IMR-90 (cell line): ENCODE measurements around the gene ARHGEF7. TPM values are rescaled to one million over a fixed set of nuclear protein-coding genes. Genes with fewer than 3 reads are reported as not detected.

Experiments used
- ATAC-seq: fragments of 200-7000 bp; cut with Tn5 transposase; 2 replicates; pipeline ENCODE4 v1.9.1; 2020; ENCODE audit warnings: low read depth, mild to moderate bottlenecking, moderate library complexity
- BruUV-seq: library from RNA; stranded (reverse); fragments of 400-500 nt; replicated peaks from 2 replicates; lab custom pipeline; 2021; lab: Mats Ljungman, UMichigan
- CTCF ChIA-PET: fragments of 300-600 bp; formaldehyde crosslinking; extraction: SDS; loops from one replicate; lab custom pipeline; 2021; ENCODE audit warnings: antibody characterized with exemption; lab: Yijun Ruan, JAX
- POLR2A ChIA-PET: fragments of 300-600 bp; sonication (Branson Sonifier 250); formaldehyde crosslinking; loops from one replicate; lab custom pipeline; 2022; ENCODE audit warnings: antibody characterized with exemption; ENCODE audit not compliant: unreplicated experiment; lab: Charles Lee
- DNase-seq: peaks from one replicate; pipeline ENCODE4 v3.0.0; 2013
- H2AFZ ChIP-seq: replicated peaks from 2 replicates; pipeline ENCODE3; 2013; ENCODE audit warnings: low read length, mild to moderate bottlenecking; ENCODE audit not compliant: poor library complexity
- H2AK5ac ChIP-seq: 2 replicates; pipeline ENCODE4 v1.6.1; 2013; ENCODE audit warnings: low read depth, low read length, inconsistent platforms
- H2AK9ac ChIP-seq: replicated peaks from 2 replicates; pipeline ENCODE3; 2013; ENCODE audit warnings: mild to moderate bottlenecking, low read depth, low read length, moderate library complexity; ENCODE audit not compliant: poor library complexity
- H2BK120ac ChIP-seq: 2 replicates; pipeline ENCODE4 v1.6.1; 2013; ENCODE audit warnings: low read depth, low read length, inconsistent platforms
- H2BK15ac ChIP-seq: 3 replicates; pipeline ENCODE4 v1.6.1; 2013; ENCODE audit warnings: low read depth, low read length, inconsistent platforms
- H2BK20ac ChIP-seq: 2 replicates; pipeline ENCODE4 v1.6.1; 2013; ENCODE audit warnings: low read depth, mild to moderate bottlenecking, inconsistent platforms, low read length, moderate library complexity
- H2BK5ac ChIP-seq: 2 replicates; pipeline ENCODE4 v1.6.1; 2013; ENCODE audit warnings: mild to moderate bottlenecking, low read depth, low read length, inconsistent platforms; ENCODE audit not compliant: poor library complexity, severe bottlenecking
- H3K14ac ChIP-seq: replicated peaks from 2 replicates; pipeline ENCODE4 v1.6.1; 2013; ENCODE audit warnings: low read depth, low read length, inconsistent platforms
- H3K18ac ChIP-seq: 2 replicates; pipeline ENCODE4 v1.6.1; 2013; ENCODE audit warnings: low read depth, low read length, control low read depth
- H3K23ac ChIP-seq: 2 replicates; pipeline ENCODE4 v1.6.1; 2013; ENCODE audit warnings: low read depth, low read length, inconsistent platforms
- H3K27ac ChIP-seq: 2 replicates; pipeline ENCODE4 v1.5.1; 2013; ENCODE audit warnings: mild to moderate bottlenecking, control low read depth, low read length; ENCODE audit not compliant: insufficient read depth
- H3K27me3 ChIP-seq: 2 replicates; pipeline ENCODE4 v1.6.1; 2013; ENCODE audit warnings: low read length; ENCODE audit not compliant: control insufficient read depth, insufficient read depth
- H3K36me3 ChIP-seq: 2 replicates; pipeline ENCODE4 v1.6.1; 2013; ENCODE audit warnings: low read length, mixed read lengths; ENCODE audit not compliant: control insufficient read depth, insufficient read depth
- H3K4ac ChIP-seq: 2 replicates; pipeline ENCODE4 v1.6.1; 2013; ENCODE audit warnings: low read depth, low read length, inconsistent platforms
- H3K4me1 ChIP-seq: 2 replicates; pipeline ENCODE4 v1.6.1; 2013; ENCODE audit warnings: low read length, mixed read lengths; ENCODE audit not compliant: control insufficient read depth, insufficient read depth
- H3K4me2 ChIP-seq: 2 replicates; pipeline ENCODE4 v1.6.1; 2013; ENCODE audit warnings: low read depth, mild to moderate bottlenecking, control low read depth, low read length, moderate library complexity
- H3K4me3 ChIP-seq: 2 replicates; pipeline ENCODE4 v1.5.1; 2013; ENCODE audit warnings: low read depth, mild to moderate bottlenecking, control low read depth, low read length, moderate library complexity; ENCODE audit not compliant: insufficient read depth
- H3K56ac ChIP-seq: 2 replicates; pipeline ENCODE4 v1.6.1; 2013; ENCODE audit warnings: low read length, inconsistent platforms; ENCODE audit not compliant: insufficient read depth; ENCODE audit errors: extremely low read depth
- H3K79me1 ChIP-seq, 2 experiments: 2 replicates each; pipeline ENCODE4 v1.6.1; 2013; ENCODE audit warnings: low read length in 2 of 2, inconsistent platforms in 1 of 2, low read depth in 1 of 2
- H3K9ac ChIP-seq: 2 replicates; pipeline ENCODE4 v1.6.1; 2013; ENCODE audit warnings: low read depth, low read length, control low read depth
- H3K9me1 ChIP-seq: 2 replicates; pipeline ENCODE4 v1.6.1; 2013; ENCODE audit warnings: low read length, inconsistent platforms; ENCODE audit not compliant: insufficient read depth
- H3K9me3 ChIP-seq: 2 replicates; pipeline ENCODE4 v1.6.1; 2013; ENCODE audit warnings: low read length; ENCODE audit not compliant: control insufficient read depth, insufficient read depth
- H4K20me1 ChIP-seq: 2 replicates; pipeline ENCODE4 v1.6.1; 2013; ENCODE audit warnings: low read length, inconsistent platforms; ENCODE audit not compliant: insufficient read depth
- H4K5ac ChIP-seq: 2 replicates; pipeline ENCODE4 v1.6.1; 2013; ENCODE audit warnings: mild to moderate bottlenecking, low read depth, low read length, control low read depth
- H4K8ac ChIP-seq, 2 experiments: 2 replicates each; pipeline ENCODE4 v1.6.1; 2013; ENCODE audit warnings: low read depth in 2 of 2, low read length in 2 of 2, control low read depth in 1 of 2, inconsistent platforms in 1 of 2
- H4K91ac ChIP-seq: 2 replicates; pipeline ENCODE4 v1.6.1; 2013; ENCODE audit warnings: low read depth, low read length, inconsistent platforms; ENCODE audit not compliant: insufficient read depth
- CHD1 ChIP-seq: IDR thresholded peaks from 2 replicates; pipeline ENCODE4 v1.6.1; 2012; ENCODE audit warnings: low read depth, low read length, improper control_type of control experiment
- ELK1 ChIP-seq: fragments of 150-350 bp; IDR thresholded peaks from 2 replicates; pipeline ENCODE4 v1.6.1; 2016; ENCODE audit warnings: low read depth, mild to moderate bottlenecking, low read length, moderate library complexity, borderline replicate concordance
- FOS ChIP-seq: fragments of 150-350 bp; IDR thresholded peaks from 2 replicates; pipeline ENCODE4 v1.6.1; 2016; ENCODE audit warnings: low read depth, low read length
- MAFK ChIP-seq: IDR thresholded peaks from 2 replicates; pipeline ENCODE4 v1.6.1; 2012; ENCODE audit warnings: low read depth, low read length, improper control_type of control experiment
- MAZ ChIP-seq: IDR thresholded peaks from 2 replicates; pipeline ENCODE4 v1.6.1; 2012; ENCODE audit warnings: low read depth, mild to moderate bottlenecking, low read length, improper control_type of control experiment, moderate library complexity, borderline replicate concordance
- MXI1 ChIP-seq: IDR thresholded peaks from 2 replicates; pipeline ENCODE4 v1.6.1; 2012; ENCODE audit warnings: low read depth, mild to moderate bottlenecking, low read length, moderate library complexity, borderline replicate concordance
- NFE2L2 ChIP-seq: fragments of 150-350 bp; IDR thresholded peaks from 2 replicates; pipeline ENCODE4 v1.6.1; 2016; ENCODE audit warnings: low read depth, mild to moderate bottlenecking, low read length
- RAD21 ChIP-seq: IDR thresholded peaks from 2 replicates; pipeline ENCODE4 v1.6.1; 2012; ENCODE audit warnings: low read length, improper control_type of control experiment
- RCOR1 ChIP-seq: IDR thresholded peaks from 2 replicates; pipeline ENCODE4 v1.6.1; 2012; ENCODE audit warnings: mild to moderate bottlenecking, low read length, improper control_type of control experiment; ENCODE audit not compliant: insufficient replicate concordance
- RFX5 ChIP-seq: IDR thresholded peaks from 2 replicates; pipeline ENCODE4 v1.8.0; 2012; ENCODE audit warnings: low read depth, mild to moderate bottlenecking, low read length, moderate library complexity
- SMC3 ChIP-seq: fragments of 150-350 bp; IDR thresholded peaks from 2 replicates; pipeline ENCODE4 v1.6.1; 2016; ENCODE audit warnings: low read depth, mild to moderate bottlenecking, antibody characterized with exemption, low read length, moderate library complexity
- WGBS, 2 experiments: methylation state at CpG; one replicate each; pipeline versions ENCODE4 v1.1.5 to v1.1.7; 2013; ENCODE audit warnings: missing lambda C conversion rate in 2 of 2; ENCODE audit not compliant: insufficient read length in 1 of 2; ENCODE audit errors: extremely low coverage in 2 of 2; 5-methylcytosine and 5-hydroxymethylcytosine counted together
- dilution Hi-C: fragments of 300-500 bp; cut with HindIII; formaldehyde crosslinking; loops from one replicate; pipeline ENCODE4 v1.14.3; 2018; ENCODE audit warnings: low sequenced_read_pairs; ENCODE audit not compliant: unreplicated experiment
- in situ Hi-C: fragments of 300-500 bp; cut with MboI; formaldehyde crosslinking; loops from 3 replicates; pipeline ENCODE4 v1.14.3; 2019; ENCODE audit warnings: low sequenced_read_pairs, inconsistent platforms, mixed read lengths
- intact Hi-C: fragments of 100-400 bp; cut with micrococcal nuclease; formaldehyde crosslinking; loops from 2 replicates; pipeline ENCODE4 v1.10.0; 2022
- polyA plus RNA-seq, 3 experiments: library from polyadenylated mRNA; depleted of rRNA; stranded (reverse); fragments of >200 nt; gene quantifications; 2 replicates each; pipeline ENCODE4 v1.2.3, GENCODE V29; 2012; ENCODE audit warnings: low replicate concordance in 1 of 3
- total RNA-seq: library from RNA; depleted of rRNA; stranded (reverse); fragments of >200 nt; gene quantifications from 2 replicates; pipeline ENCODE4 v1.2.3, GENCODE V29; 2012
- TF ChIP-seq, protein P1 (sequence below): fragments of 150-350 bp; IDR thresholded peaks from 2 replicates; pipeline ENCODE4 v1.6.1; 2017; ENCODE audit warnings: mild to moderate bottlenecking, antibody characterized with exemption, low read length, low read depth

ARHGEF7 gene
- total and polyA plus RNA-seq, 2 of the 4 experiments (the other 2 are of a cell fraction), result 32.9 to 59.0 TPM

- CTCF ChIA-PET, result interaction anchor here (0.6 kb wide), 1 partner anchor 48 kb away, joined by 4 read pairs; no protein-coding TSS in a partner anchor
These were observed 174.1 kb downstream of the ARHGEF7 start for GRCh38 chr13:111289251-111289650.

More at GRCh38 chr13:111289251-111289650, 174.1 kb downstream of the ARHGEF7 start:
- Histone ChIP-seq H2BK120ac (no peak overlapping the region), H3K79me1 (peaks cover 6 to 28% of the 10 kb centered on the region in 2 experiments; a peak in 3 of 4 replicates), H3K4me1 (no peaks in the 10 kb centered on the region), H3K14ac (no peak overlapping the region), H3K18ac (no peak overlapping the region), H4K8ac (no peak overlapping the region), H3K9me3 (no peaks in the 10 kb centered on the region), H2AK5ac (no peak overlapping the region), H2AK9ac (no peak overlapping the region), H3K9ac (no peak overlapping the region), H3K36me3 (peaks cover 59% of the 10 kb centered on the region), H3K4ac (no peak overlapping the region), H2AFZ (no peak overlapping the region), H3K9me1 (peaks cover 8% of the 10 kb centered on the region; the same call in 1 of the 2 replicates), H3K23ac (no peak overlapping the region), H2BK20ac (no peak overlapping the region), H3K27ac (no peak overlapping the region), H3K27me3 (no peaks in the 10 kb centered on the region), H4K5ac (no peak overlapping the region), H3K4me3 (no peak overlapping the region), H4K91ac (no peak overlapping the region), H4K20me1 (no peaks in the 10 kb centered on the region), H3K56ac (no peak overlapping the region), H3K4me2 (no peak overlapping the region), H2BK5ac (no peak overlapping the region), H2BK15ac (no peak overlapping the region)
- intact Hi-C loops, result no loop called here
- ATAC-seq, result no peak
- TF ChIP-seq, protein P1, sequence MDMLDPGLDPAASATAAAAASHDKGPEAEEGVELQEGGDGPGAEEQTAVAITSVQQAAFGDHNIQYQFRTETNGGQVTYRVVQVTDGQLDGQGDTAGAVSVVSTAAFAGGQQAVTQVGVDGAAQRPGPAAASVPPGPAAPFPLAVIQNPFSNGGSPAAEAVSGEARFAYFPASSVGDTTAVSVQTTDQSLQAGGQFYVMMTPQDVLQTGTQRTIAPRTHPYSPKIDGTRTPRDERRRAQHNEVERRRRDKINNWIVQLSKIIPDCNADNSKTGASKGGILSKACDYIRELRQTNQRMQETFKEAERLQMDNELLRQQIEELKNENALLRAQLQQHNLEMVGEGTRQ, result no peak
- TF ChIP-seq RCOR1 (no peak), NFE2L2 (no peak), SMC3 (no peak), RFX5 (no peak), RAD21 (no peak), ELK1 (no peak), MAFK (no peak), CHD1 (no peak), FOS (no peak), MXI1 (no peak), MAZ (no peak)
- POLR2A ChIA-PET, result no interaction called here
- no peak for DNase-seq
- WGBS, 2 experiments, result 89% methylated on average over 3 of the region's 11 CpGs; no CpG with 5 or more reads in 1 of the 2 experiments
- BruUV-seq, result no TSS peak
- in situ Hi-C loops, result no loop called here
- dilution Hi-C loops, result no loop called here
